ENCODE data around the gene PTGR3.
A peak's percentile ranks its signal among the peaks of the same experiment; 100 is the strongest.
"Not testable (repeated sequence)": the region's sequence is repeated elsewhere in the genome, so short reads cannot be mapped to it uniquely, and the experiment has no call there.

PTGR3 gene

GRCh38 chr18:75201282-75202270 lies 7.4 kb downstream of the PTGR3 start:
- DNase-seq = no peak

GRCh38 chr18:75200605-75201280 lies 8.2 kb downstream of the PTGR3 start:
- DNase-seq = no peak

GRCh38 chr18:75200071-75200470 lies 8.9 kb downstream of the PTGR3 start:
- no peak for DNase-seq

DNA sequence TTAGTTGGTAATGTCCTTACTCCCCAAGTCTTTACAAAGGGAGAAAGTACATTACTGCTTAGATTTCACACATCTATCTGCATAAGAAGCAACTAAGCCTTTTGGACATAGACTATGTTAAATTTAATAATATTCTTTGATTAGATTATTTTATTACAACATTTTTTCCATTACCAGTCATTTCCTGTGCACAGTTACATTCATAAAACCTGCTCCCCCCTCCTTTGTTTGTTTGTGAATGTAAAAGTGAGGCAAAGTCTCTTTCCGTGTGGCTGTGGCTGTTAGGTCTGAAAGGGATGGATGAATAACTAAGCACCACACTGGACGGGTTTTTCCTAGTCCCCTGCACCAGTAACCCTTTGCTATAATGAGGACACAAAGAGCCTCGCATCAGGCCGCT lies 9.6 kb downstream of the PTGR3 start:
- DNase-seq = no peak

DNA sequence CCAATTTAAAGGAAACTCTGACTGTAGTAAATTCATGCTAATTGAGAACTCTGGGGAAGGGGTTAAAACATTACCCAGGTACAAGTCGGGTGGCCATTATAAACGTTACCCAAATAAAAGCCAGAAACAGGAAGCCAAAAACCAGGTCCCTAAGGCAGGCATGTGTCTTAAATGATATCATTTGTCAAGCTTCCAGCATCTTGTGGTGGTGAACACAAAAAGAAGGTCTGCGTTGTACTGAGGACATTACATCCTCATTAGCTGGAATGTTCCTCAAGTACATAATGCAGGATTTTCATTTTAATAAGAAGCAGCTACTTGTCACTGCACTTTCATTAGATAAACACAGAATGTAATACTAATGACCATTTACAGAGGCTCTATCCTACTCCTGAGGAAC lies 10.9 kb downstream of the PTGR3 start:
- no peak for DNase-seq

- DNase-seq = no peak
These were observed 16.0 kb downstream of the PTGR3 start for GRCh38 chr18:75192899-75193298.

DNA sequence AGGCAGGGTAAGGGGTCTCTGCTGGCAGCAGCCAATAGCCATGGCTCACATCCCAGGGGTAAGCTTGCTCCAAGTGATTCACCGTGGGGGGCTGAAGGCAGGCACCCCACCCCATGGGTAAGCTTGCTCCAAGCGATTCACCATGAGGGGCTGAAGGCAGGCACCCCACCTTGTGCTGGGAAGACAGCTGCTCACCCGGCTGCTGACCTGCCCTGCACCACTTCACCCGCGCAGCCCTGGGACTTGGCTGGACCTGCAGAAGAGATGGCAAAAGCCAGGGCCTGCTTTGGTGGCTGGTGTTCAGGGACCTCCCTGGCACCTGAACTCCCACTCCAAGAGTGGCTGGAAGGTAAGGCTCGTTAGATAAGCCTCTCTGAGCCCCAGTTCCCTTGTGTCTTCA lies 19.2 kb downstream of the PTGR3 start:
- DNase-seq = no peak

GRCh38 chr18:75187702-75188101 lies 21.2 kb downstream of the PTGR3 start:
- not testable (repeated sequence) for DNase-seq

- DNase-seq = no peak
These were observed 23.5 kb downstream of the PTGR3 start for GRCh38 chr18:75185460-75185859.

DNA sequence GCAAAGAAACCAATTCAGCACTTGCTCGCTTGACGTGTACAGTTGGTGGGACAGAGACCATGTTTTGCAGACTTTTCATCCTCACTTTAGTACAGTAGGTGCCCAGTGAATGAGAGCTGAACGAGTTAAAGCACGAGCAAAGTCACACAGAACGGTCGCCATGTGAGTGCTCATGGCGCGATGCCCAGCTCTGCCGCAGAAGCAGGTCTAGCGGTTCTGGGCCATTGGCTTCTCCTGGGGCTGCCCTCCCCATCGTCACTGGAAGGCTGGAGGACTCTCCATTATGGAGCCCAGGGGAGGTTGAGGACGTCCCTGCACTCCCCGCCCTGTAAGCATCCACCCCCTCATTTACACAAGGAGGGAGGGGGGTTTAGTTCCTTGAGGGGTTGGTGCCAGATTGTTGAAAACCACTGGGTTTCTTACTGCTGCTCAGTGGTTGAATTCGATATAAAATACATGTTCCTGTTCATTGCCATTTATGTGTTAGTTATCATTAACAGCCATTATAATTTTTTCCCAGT lies 24.9 kb downstream of the PTGR3 start:
- DNase-seq = no peak

DNA sequence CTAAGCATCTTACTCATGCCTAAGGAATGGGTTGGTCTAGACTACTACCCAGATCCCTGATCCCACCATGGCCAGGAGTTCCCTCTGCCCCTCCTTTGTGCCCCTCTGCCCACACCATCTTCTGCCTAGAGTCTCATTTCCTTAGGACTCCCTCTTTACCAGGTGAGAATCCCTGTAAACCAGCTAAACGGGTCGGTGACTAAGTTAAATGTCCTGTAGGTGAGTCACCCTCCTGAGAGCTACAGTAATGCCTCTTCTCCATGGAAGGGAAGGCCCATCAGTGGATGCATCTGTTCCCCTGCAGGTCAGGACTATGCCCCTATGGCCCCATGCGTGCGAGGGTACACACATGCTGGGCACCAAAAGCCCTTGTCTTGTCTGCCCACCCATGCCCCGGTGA lies 25.4 kb downstream of the PTGR3 start:
- DNase-seq = no peak

DNA sequence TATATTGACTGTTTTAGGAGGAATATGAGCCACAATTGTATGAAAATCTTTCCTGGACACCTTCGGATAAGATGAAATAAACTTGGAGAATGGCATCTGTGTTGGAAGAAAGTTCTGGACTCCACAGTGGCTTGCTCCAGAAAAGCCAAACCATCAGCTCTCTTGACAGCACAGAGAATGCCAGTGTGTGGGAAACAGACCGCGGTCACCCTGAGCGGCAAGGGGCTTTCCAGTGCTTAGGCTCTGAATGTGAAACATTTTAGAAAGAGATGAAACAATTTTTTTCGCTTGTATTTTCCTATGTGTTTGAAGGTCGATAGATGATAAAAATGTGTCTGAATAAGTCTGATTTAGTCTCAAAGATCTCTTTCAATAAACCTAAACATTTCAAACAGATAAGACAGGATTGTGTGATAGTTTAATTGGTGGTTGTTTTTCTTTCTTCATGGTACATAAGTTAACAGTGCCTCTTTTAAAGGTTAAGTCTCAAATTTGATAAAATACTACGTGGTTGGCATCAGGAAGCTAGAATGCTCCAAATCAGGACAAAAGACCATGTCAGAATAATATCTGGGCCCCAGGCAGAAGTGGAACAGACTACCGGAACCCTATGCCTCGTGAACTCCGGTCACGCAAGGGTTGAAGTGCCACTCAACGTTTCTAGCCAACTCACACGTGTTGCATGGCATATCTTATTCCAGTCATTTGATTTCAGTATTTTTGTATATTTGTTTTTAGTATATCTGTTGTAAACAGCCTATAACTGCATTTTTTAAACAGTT lies 28.9 kb downstream of the PTGR3 start:
- DNase-seq = no peak

- DNase-seq = no peak
These were observed 30.6 kb downstream of the PTGR3 start for GRCh38 chr18:75178376-75178775.

DNA sequence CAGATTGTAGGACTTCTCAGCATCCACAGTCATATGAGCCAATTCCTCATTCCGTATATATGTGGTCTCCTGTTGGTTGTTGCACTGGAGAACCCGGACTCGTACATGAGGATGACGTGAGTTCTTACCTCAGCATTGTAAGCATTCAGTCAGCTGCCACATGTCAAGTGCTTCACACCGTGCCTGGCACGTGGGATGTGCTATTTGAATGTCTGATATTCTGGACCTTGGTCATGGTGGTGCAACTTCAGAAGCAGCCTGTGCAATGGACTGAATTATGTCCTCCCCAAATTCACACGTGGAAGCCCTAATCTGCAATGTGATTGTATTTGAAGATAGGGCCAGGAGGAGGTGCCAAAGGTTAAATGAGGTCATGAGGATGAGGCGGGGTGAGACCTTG lies 32.1 kb downstream of the PTGR3 start:
- no peak for DNase-seq

GRCh38 chr18:75173738-75174137 lies 35.2 kb downstream of the PTGR3 start:
- no peak for DNase-seq

DNA sequence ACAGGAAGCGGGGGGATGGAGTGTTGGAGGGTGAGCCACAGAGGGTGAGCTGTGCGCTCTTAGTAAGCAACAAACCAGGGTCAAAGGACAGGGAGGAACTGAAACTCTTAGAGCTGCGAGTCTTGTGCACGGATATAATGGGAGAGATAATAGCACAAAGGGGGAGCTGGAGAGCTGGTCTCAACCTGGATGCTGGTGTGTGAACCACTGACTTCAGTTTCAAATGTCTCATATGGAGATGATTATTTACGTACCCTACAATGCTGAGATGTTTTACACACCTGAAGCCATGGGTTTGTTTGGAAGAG lies 35.9 kb downstream of the PTGR3 start:
- DNase-seq = peak; percentile 16 to 24

DNA sequence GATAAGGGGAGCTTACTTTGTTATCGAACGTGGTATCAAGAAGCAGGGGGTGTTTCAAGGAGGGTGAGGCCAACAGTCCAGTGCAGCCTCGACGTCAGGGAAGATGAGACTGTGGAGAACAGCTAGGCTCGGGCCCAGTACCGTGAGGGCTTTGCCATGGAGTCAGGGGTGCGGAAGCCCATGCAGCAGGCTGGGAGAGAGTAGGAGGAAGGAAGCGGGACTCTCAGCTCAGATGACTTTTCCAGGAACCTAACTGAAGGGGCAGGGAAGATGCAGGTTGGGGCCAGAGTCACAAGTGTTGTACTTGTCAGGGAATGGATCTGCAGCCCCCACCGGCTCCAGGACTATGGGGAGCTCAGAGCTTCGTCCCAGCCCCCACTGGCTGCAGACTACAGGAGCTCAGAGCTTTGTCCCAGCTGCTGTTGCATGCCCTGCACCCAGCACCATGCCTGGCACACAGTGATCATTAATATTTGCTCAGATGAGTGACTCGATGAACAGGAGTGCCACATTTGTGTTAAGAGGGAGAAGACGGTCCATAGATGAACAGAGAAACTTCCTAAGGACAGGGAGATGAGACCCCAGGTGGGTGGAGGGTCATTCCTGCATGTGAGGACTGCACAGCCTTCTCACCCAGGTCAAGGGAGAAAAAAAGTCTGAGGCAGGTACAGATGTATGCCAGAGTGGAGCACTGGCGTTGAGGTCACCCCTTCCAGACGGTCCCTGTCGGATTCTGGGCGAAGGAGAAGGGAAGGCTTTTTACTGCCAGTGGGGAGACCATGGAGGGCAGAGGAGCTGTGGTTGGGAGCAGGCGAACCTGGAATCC lies 36.4 kb downstream of the PTGR3 start:
- DNase-seq = no peak

GRCh38 chr18:75170916-75171315 lies 38.0 kb downstream of the PTGR3 start:
- DNase-seq = no peak

- no peak for DNase-seq
These were observed 38.7 kb downstream of the PTGR3 start for GRCh38 chr18:75170022-75170789.

GRCh38 chr18:75169411-75169810 lies 39.5 kb downstream of the PTGR3 start:
- DNase-seq = no peak

- DNase-seq = no peak
These were observed 40.3 kb downstream of the PTGR3 start for GRCh38 chr18:75168619-75169018.

All from CD4-positive, alpha-beta T cell treated with Interleukin-4 for 1 hour (primary cell).